ENCODE results near the gene GALNT9.

GRCh38 chr12:132157733-132158409 lies 171.5 kb downstream of the GALNT9 start:
- no peak for TF ChIP-seq EZH2 (IDR thresholded peaks at IDR 0.05; ENCODE audit: borderline replicate concordance, insufficient read depth, low read depth, low read length, poor library complexity, severe bottlenecking)
- TF ChIP-seq CTCF (IDR thresholded peaks at IDR 0.05): no peak

Data from B cell (primary cell).